ENCODE data around the gene ICAM2. TPM values are rescaled to one million over a fixed set of nuclear protein-coding genes. Genes with fewer than 3 reads are reported as not detected.

The ICAM2 gene
- total and polyA plus RNA-seq, 4 donors = 9.6 to 17.5 (median 12.4) TPM

- no peak for DNase-seq (ENCODE audit: low spot score)
- H3K36me3 ChIP-seq (ENCODE audit: control insufficient read depth in 4 of 4, insufficient read depth in 3 of 4, low read depth in 1 of 4, low read length in 3 of 4) = peaks cover 7 to 69% (median 56%) of the 10 kb centered on the region in 4 donors
- H3K9me3 ChIP-seq (ENCODE audit: control insufficient read depth in 4 of 4, low read length in 3 of 4) = peaks cover under 1 to 4% (median 1%) of the 10 kb centered on the region in 4 donors
- peaks cover 0 to 18% (median 7%) of the 10 kb centered on the region in 4 donors for H3K4me1 ChIP-seq (ENCODE audit: control insufficient read depth in 4 of 4, insufficient read depth in 4 of 4, low read length in 3 of 4)
- H3K27me3 ChIP-seq (ENCODE audit: control insufficient read depth in 4 of 4, insufficient read depth in 4 of 4, low read length in 3 of 4) = no peaks in the 10 kb centered on the region
- no peak overlapping the region for H3K4me3 ChIP-seq (ENCODE audit: low read depth in 1 of 3, low read length in 3 of 3)
- no peak for TF ChIP-seq EGR1 (IDR thresholded peaks at IDR 0.05; ENCODE audit: low read depth in 2 of 2)
- TF ChIP-seq, protein P1, sequence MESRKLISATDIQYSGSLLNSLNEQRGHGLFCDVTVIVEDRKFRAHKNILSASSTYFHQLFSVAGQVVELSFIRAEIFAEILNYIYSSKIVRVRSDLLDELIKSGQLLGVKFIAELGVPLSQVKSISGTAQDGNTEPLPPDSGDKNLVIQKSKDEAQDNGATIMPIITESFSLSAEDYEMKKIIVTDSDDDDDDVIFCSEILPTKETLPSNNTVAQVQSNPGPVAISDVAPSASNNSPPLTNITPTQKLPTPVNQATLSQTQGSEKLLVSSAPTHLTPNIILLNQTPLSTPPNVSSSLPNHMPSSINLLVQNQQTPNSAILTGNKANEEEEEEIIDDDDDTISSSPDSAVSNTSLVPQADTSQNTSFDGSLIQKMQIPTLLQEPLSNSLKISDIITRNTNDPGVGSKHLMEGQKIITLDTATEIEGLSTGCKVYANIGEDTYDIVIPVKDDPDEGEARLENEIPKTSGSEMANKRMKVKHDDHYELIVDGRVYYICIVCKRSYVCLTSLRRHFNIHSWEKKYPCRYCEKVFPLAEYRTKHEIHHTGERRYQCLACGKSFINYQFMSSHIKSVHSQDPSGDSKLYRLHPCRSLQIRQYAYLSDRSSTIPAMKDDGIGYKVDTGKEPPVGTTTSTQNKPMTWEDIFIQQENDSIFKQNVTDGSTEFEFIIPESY (IDR thresholded peaks at IDR 0.05) = no peak
- TF ChIP-seq, protein P2, sequence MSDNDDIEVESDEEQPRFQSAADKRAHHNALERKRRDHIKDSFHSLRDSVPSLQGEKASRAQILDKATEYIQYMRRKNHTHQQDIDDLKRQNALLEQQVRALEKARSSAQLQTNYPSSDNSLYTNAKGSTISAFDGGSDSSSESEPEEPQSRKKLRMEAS (IDR thresholded peaks at IDR 0.05) = no peak
- peak in 1 of 2 donors; percentile 15 for TF ChIP-seq RXRA (IDR thresholded peaks at IDR 0.05)
- TF ChIP-seq HNF4G (IDR thresholded peaks at IDR 0.05) = no peak
- no peak for TF ChIP-seq GABPA (IDR thresholded peaks at IDR 0.05 in 1 of 2, conservative IDR thresholded peaks at IDR 0.05 in 1 of 2)
- no peak for TF ChIP-seq CTCF (IDR thresholded peaks at IDR 0.05; ENCODE audit: low read depth, low read length, missing input control)
- TF ChIP-seq RAD21 (IDR thresholded peaks at IDR 0.05) = peak in 1 of 2 donors; percentile 30
- TF ChIP-seq SP1 (IDR thresholded peaks at IDR 0.05) = no peak
- no peak for TF ChIP-seq FOXA1 (IDR thresholded peaks at IDR 0.05)
- TF ChIP-seq FOXA2 (IDR thresholded peaks at IDR 0.05) = no peak
- TF ChIP-seq YY1 (IDR thresholded peaks at IDR 0.05) = no peak
- no peak for TF ChIP-seq ATF3 (IDR thresholded peaks at IDR 0.05)
- TF ChIP-seq NR2F2 (IDR thresholded peaks at IDR 0.05) = no peak
- peak; percentile 52 to 65 for TF ChIP-seq HNF4A (conservative IDR thresholded peaks at IDR 0.05)
- TF ChIP-seq JUND (IDR thresholded peaks at IDR 0.05) = no peak
- no peak for TF ChIP-seq TAF1 (conservative IDR thresholded peaks at IDR 0.05)
- no peak for TF ChIP-seq REST (IDR thresholded peaks at IDR 0.05)
- no peak overlapping the region for H3K9ac ChIP-seq (ENCODE audit: low read depth in 1 of 2, low read length in 2 of 2)
- 48% methylated on average over 9 of the region's 9 CpGs for WGBS
- peak overlapping the region in 1 of 2 donors; percentile 39 for H3K27ac ChIP-seq (ENCODE audit: low read depth in 1 of 2, low read length in 2 of 2)
Measured at GRCh38 chr17:64064331-64064730, 43.9 kb upstream of the ICAM2 start.

Measured in liver (tissue), 9 donors.